Inflammatory macrophage treated with lipopolysaccharide for 1 hour (primary cell): ENCODE measurements around the gene SAP30.

Experiments
- DNase-seq, 2 donors: peaks; one replicate each; pipeline ENCODE4 v3.0.0-alpha.2; 2020 to 2022

Gene SAP30

GRCh38 chr4:173367946-173368345 is 2.8 kb upstream of the SAP30 start:
- no peak for DNase-seq

DNA sequence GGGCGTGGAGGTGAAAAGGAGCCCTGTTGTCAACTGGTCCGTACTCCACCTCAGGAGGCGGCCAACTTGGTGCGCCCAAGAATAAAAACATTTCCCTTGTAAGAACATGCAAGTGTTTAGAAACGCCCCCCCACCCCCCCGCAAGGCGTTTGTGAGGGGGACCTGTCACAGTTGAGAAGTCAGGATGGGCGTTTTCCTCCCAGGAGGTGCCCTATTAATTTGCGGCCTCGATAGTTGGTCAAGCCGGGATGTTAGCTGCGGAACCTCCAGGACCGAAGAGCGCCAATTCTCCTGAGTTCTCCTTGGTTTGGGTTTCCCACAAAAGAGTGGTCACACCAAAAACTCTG is 651 bp upstream of the SAP30 start:
- no peak for DNase-seq

DNA sequence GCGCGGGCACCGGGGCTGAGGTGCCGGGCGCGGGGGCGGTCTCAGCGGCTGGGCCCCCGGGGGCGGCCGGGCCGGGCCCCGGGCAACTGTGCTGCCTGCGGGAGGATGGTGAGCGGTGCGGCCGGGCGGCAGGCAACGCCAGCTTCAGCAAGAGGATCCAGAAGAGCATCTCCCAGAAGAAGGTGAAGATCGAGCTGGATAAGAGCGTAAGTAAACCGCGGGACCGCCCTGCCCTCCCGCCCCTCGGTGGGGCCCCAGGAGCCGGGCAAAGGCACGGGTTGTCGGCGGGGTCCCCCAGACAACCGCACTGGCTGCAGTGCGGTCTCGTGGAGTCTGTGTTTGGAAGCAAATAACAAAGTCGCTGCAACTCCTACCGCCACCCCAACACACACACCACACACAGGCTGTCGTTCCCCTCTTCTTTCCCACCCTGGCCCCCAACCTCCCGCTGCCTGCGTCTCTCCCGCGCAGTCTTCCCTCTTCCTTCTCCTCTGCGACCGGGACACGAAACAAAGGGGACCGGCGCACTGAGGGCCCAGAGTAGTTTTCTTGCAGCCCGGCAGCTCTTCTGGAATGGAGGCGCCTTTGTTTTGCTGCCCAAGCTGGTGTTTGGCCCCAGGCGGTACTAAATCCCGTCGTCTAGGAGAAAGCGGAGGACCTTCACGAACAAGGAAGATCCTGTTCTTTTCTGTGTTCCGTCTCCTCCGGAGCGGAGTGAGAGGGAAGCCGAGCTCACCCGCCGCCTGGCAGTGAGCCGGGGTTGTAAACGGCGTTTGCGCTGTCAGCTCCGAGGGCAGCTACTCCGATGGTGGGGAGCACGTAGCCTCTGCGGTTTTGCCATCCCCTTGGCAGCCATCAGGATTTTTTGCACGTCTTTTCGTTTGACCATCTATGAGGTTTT is 788 bp downstream of the SAP30 start:
- DNase-seq = peak; percentile 56 to 65

DNA sequence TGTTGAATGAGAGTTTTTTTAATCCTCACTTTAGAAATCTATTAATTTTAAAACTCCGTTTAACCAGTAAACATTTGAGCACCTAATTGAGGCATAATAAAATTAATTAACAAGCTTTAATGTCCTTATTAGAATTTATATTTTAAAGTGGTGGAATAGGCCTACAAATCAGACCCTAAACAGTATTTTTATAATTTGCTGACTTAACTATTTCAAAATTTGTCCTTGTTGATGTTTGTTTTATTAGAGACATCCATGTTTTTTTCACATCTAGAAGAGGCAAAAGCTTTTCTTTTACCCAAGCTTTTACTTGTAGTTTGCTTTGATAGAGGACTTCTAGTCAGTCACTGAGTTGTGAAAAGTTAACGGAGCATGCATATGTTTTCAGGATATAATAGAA is 3.8 kb downstream of the SAP30 start:
- no peak for DNase-seq

- no peak for DNase-seq
Measured at GRCh38 chr4:173379929-173380328, 9.2 kb downstream of the SAP30 start.

DNA sequence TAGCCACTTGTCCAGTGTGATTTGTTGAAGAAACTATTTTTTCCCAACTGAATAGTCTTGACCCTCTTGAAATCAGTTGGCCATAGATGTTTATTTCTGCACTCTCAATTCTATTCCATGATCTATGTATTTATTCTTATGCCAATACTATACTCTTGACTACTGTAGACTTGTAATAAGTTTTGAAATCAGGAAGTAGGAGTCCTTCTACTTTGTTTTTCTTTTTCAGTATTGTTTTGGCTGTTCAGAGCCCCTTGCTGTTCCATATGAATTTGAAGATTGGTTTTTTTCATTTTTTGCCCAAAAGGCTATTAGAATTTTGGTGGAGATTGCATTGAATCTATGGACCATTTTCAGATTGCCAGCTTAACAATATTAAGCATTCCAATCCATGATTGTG is 10.2 kb downstream of the SAP30 start:
- no peak for DNase-seq

- no peak for DNase-seq
Measured at GRCh38 chr4:173381610-173382009, 10.9 kb downstream of the SAP30 start.

DNA sequence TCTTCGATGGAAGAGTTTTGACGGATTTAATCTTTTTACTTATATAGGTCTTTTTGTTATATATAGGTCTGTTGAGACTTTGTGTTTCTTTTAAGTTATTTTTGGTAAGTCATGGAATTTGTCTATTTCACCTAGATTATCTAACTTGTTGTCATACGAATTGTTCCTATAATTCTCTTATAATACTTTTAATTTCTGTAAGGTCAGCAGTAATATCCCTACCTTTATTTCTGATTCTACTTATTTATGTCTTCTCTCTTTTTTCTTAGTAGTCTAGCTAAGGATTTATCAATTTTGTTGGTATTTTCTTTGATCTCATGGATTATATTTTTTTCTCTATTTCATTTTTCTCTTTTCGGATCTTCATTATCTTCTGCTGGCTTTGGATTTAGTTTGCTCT is 11.6 kb downstream of the SAP30 start:
- no peak for DNase-seq

DNA sequence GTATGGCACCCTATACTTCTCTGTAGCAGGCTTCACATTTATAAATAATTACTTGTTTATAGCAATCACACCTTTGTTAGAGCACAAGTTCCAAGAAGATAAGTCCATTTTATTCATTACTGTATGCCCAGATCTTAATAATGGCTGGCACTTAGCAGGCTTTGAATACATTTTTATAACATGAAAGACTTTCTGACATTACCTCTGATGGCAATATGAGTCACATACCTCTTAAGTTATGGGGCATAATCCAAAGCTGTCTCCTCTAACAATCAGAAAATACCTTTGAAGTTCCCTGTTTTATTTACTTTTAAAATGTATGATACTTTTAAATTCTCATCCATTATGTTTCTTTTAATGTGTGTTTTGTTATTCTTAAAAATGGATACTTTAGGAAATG is 16.0 kb downstream of the SAP30 start:
- no peak for DNase-seq

GRCh38 chr4:173391701-173392100 is 20.9 kb downstream of the SAP30 start:
- DNase-seq = peak in 1 of 2 donors; percentile 22

DNA sequence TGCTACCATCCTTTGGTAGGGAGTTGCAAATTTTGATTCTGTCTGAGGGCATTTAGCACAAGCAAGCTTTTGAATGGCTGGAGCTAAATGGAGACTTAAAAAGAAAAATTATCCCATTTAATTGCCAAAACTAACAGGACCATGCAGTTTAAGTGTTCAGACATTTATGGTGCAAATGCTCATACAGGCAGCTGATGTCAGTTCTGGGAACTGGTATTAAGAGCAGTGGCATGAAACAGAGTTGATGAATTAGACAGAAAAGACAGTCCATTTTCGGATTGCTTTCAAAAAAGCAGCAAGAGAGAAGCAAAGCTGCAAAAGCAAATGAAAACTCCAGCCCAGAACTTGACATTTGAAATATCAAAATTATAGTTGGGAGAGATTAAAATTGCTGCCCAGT is 26.9 kb downstream of the SAP30 start:
- DNase-seq = no peak

GRCh38 chr4:173398220-173398619 is 27.5 kb downstream of the SAP30 start:
- DNase-seq = no peak

DNA sequence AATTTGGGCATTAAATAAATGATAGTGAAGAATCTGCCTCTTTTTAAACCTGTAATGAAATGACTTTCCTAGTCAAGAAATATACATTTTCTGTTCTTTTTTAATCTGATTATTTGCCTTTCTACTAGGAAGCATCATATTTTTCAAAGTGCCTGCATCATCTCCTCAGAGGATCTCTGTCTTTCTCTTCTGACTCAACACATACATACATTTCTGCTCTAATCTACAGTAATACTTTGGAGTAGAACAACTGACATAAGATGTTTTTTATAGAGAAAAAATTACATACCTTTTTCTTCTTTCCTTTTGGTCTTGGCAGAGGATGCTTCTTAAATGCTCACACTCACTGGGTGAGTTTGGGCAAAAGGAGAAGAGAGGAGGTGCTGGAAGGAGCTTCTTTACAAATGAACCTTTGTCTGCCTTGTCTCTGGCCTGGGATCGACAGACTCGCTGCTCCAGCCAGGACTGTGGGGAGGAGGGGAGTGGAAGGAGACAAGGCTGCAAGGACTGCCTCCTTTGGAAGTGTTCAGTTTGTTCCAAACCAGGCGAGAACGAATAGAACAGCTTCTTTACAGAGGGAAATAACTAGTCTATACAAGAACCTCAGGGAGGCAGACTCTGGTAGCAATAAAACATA is 28.1 kb downstream of the SAP30 start, which contains the start of gene SCRG1:
TSS of gene SCRG1 (minus strand) at position 338 of the 637 bp plus-strand sequence. CDS start 7,702 bp downstream, outside the sequence.
- no peak for DNase-seq

DNA sequence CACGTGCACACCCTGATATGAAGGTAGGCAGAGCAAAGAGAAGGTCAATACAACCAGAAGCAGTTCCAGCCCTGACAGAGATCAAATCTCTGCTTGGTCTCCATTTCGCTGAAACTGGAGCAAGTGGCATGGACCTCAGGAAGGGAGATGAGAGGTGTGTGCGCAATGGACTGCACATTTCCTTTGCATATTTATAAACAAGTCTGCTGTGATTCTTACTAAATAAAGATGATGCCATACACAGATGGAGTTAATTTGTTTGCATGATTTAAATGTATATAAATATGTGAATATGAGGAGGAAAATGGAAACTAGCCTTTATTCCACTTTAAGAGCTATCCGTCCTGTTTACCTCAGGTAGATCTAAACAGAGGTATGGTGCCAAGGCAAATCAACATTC is 30.3 kb downstream of the SAP30 start:
- DNase-seq = no peak

DNA sequence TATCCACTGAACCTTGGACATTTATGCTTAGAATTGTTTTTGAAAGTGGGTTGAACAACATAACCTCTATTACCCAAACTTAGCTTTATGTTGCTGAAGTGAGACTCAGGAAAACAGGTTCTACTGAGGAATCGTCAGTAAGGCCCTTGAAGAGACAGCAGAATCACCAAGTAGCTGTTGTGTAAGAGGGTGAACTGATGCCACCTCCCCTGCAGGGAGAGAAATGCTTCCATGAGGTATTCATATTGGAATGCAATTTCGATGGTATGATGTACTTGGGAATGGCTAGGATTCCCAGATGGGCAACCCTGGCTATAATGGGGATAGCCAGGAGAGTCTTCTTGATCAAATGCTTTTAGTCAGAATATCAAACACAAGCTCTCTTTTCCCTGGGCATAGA is 32.3 kb downstream of the SAP30 start:
- DNase-seq = no peak

DNA sequence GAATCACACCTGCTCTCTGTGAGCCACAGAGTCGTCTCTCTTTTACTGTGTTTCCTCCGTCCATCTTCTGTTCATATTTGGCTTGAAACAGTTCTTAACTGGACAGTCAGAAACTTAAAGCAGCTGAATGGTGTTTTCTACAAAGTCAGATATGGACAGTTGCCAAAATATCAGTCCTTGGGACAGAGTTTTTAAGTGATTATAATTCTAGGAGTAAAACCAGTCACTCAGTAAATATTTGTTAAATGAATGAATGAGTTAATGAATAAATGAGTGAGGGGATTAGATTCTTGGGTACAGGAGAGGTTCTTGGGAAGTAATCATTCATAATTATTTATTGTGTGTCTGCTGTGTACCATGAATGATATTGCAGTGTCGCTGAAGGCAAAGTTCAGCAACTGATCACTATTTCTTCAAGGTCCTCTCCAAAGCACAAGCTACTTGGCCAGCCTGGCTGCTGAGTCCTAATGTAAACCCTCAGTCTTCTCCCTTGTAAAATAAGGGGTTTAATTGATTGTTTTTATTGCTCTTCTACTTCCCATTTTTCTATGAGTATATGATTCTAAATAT is 33.6 kb downstream of the SAP30 start:
- no peak for DNase-seq

DNA sequence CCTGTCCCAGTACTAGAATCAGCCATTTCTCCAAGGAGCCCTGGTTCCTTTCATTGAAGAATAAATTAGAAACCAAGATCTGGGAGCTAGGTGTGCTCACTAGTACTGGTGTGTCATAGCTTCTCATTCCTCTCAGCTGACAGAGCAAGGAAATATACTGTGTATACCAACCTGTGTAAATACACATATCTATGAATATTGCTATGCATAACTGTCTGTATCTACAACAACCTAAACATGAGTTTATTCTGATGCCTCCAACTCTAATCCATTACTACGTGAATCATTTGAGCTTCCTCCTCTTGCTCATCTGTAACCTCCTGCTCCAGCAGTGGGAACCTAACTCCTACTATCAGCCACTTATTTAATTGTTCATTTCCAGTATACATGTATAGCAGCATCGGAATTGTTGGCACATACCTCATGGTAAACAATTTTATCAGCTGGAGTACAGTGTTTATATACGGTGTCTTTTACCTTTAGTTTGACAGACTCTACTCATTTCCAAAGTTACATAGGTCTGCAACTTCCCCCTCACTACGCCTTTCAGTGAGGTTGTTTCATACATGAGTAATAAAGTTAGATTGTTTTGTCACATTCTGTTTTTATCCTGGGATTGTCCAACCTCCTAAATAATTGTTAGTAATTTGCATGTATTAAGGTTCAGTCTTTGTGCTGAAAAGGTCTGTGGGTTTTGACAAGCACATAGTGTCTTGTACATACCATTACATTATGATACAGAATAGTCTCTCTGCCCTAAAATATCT is 35.3 kb downstream of the SAP30 start:
- no peak for DNase-seq

GRCh38 chr4:173410079-173410478 is 39.3 kb downstream of the SAP30 start:
- no peak for DNase-seq

- DNase-seq = no peak
Measured at GRCh38 chr4:173411106-173411693, 40.4 kb downstream of the SAP30 start.

DNA sequence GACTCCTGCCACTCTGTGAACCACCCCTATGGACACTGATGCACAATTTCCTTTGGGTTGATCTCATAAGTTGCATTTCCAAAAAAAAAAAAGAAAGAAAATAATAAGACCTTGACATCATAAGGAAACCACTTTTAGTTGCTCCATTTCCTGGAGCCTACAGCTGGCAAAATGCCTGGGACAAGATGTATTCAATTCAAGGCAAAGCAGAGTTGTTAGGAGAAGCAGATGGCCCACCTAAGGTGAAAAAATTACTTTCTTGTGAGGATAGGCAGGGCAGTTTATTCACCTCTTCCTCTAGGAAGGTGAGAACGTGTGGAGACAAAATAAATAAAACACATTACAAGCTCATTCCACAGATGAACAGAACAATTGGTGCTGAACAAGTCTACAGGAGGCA is 42.3 kb downstream of the SAP30 start:
- DNase-seq = no peak

GRCh38 chr4:173414456-173414855 is 43.7 kb downstream of the SAP30 start:
- DNase-seq = no peak

DNA sequence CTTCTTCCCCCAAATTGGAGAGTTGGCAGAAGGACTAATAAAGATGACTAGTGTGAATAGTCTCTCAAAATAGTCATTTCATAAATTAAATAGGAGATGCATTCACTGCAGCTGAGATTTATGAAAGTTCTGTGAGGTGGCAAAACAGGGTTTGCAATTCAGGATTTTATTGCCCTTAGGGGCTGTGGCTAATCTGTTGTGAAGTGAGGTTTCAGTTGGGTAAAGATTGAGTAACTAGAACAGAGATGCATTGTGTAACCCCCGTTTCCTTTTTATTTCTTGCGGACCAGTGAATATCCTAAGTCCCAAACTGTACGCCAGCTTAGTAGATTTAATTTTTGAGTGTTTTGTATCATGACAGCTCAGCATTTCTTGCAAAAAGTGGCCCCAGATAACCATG is 44.3 kb downstream of the SAP30 start:
- peak; percentile 75 to 89 for DNase-seq
